OCI-LY7 (cell line): Measurements from ENCODE around the gene CRADD. TPM values are rescaled to one million over a fixed set of nuclear protein-coding genes. Genes with fewer than 3 reads are reported as not detected.

Experiments
- BruUV-seq: library from RNA; stranded (reverse); fragments of 400-500 nt; replicated peaks from 2 replicates; lab custom pipeline; 2021; lab: Mats Ljungman, UMichigan
- CTCF ChIA-PET: fragments of 300-600 bp; sonication (Branson Sonifier 250); formaldehyde crosslinking; loops from one replicate; lab custom pipeline; 2022; ENCODE audit warnings: antibody characterized with exemption; ENCODE audit not compliant: unreplicated experiment; lab: Charles Lee
- POLR2A ChIA-PET: fragments of 300-600 bp; sonication (Branson Sonifier 250); formaldehyde crosslinking; loops from one replicate; lab custom pipeline; 2022; ENCODE audit warnings: antibody characterized with exemption; lab: Charles Lee
- DNase-seq: peaks from one replicate; pipeline ENCODE4 v3.0.0-alpha.2; 2015; ENCODE audit warnings: low spot score
- H2AFZ ChIP-seq: fragments of 200-600 bp; sonication (generic), shearing (Covaris generic); 2 replicates; pipeline ENCODE4 v1.6.1; 2014; ENCODE audit warnings: mild to moderate bottlenecking, antibody characterized with exemption, low read length, moderate library complexity
- H3K27ac ChIP-seq: fragments of 200-600 bp; sonication (generic); 2 replicates; pipeline ENCODE4 v1.5.1; 2014; ENCODE audit warnings: mixed run types, low read depth, mild to moderate bottlenecking, moderate library complexity, low read length, inconsistent platforms; ENCODE audit not compliant: poor library complexity, severe bottlenecking
- H3K36me3 ChIP-seq: fragments of 200-600 bp; sonication (generic); 2 replicates; pipeline ENCODE4 v1.6.1; 2014; ENCODE audit warnings: mild to moderate bottlenecking, antibody characterized with exemption, low read length, moderate library complexity, mixed read lengths; ENCODE audit not compliant: insufficient read depth
- H3K4me1 ChIP-seq: fragments of 200-600 bp; sonication (generic); 2 replicates; pipeline ENCODE4 v1.5.1; 2014; ENCODE audit warnings: mild to moderate bottlenecking, low read length; ENCODE audit not compliant: insufficient read depth, poor library complexity, severe bottlenecking
- H3K4me2 ChIP-seq: fragments of 200-600 bp; sonication (generic); 2 replicates; pipeline ENCODE4 v1.6.1; 2014; ENCODE audit warnings: mild to moderate bottlenecking, low read length
- H3K4me3 ChIP-seq: fragments of 200-600 bp; sonication (generic); 2 replicates; pipeline ENCODE4 v1.5.1; 2014; ENCODE audit warnings: mild to moderate bottlenecking, low read depth, low read length; ENCODE audit not compliant: poor library complexity, severe bottlenecking
- H3K79me2 ChIP-seq: fragments of 200-600 bp; sonication (generic); 2 replicates; pipeline ENCODE4 v1.6.1; 2016; ENCODE audit warnings: low read depth, mild to moderate bottlenecking, low read length, moderate library complexity, mixed read lengths; ENCODE audit not compliant: insufficient read depth
- H3K9me2 ChIP-seq: fragments of 200-600 bp; sonication (generic); 2 replicates; pipeline ENCODE4 v1.6.1; 2016; ENCODE audit warnings: mild to moderate bottlenecking, low read length, mixed read lengths; ENCODE audit not compliant: insufficient read depth
- H3K9me3 ChIP-seq: fragments of 200-600 bp; sonication (generic); 2 replicates; pipeline ENCODE4 v1.6.1; 2014; ENCODE audit warnings: mild to moderate bottlenecking, mixed run types, low read length, mixed read lengths
- H4K20me1 ChIP-seq: fragments of 200-600 bp; sonication (generic); 2 replicates; pipeline ENCODE4 v1.6.1; 2014; ENCODE audit warnings: mild to moderate bottlenecking, antibody characterized with exemption, low read length, moderate library complexity, mixed read lengths; ENCODE audit not compliant: insufficient read depth
- EZH2phosphoT487 ChIP-seq: fragments of 200-600 bp; sonication (generic); IDR thresholded peaks from 2 replicates; pipeline ENCODE4 v1.6.1; 2018; ENCODE audit warnings: low read depth, borderline replicate concordance, mild to moderate bottlenecking, mixed run types, antibody characterized with exemption, low read length, moderate library complexity, mixed read lengths
- intact Hi-C: fragments of 100-400 bp; cut with micrococcal nuclease; formaldehyde crosslinking; loops from one replicate; pipeline ENCODE4 v1.10.0; 2022; ENCODE audit not compliant: unreplicated experiment
- total RNA-seq, 2 experiments: library from RNA; depleted of rRNA in 1 of 2; stranded (reverse); fragments of >200 nt in 1 of 2; shearing (Covaris generic) in 1 of 2; gene quantifications; 2 replicates each; pipeline ENCODE4 v1.2.3, GENCODE V29; 2014 to 2022
- TF ChIP-seq, protein P1 (sequence below): fragments of 200-600 bp; sonication (generic); conservative IDR thresholded peaks from 2 replicates; pipeline ENCODE4 v1.5.1; 2014; ENCODE audit warnings: mild to moderate bottlenecking, antibody characterized with exemption, low read length, moderate library complexity, mixed read lengths

CRADD gene
- total RNA-seq, 2 experiments from 2014 or later: 10.5 to 16.8 TPM

- Histone ChIP-seq H3K4me2 (no peak overlapping the region), H3K4me3 (no peak overlapping the region), H3K9me3 (no peaks in the 10 kb centered on the region), H3K9me2 (no peaks in the 10 kb centered on the region), H3K36me3 (no peaks in the 10 kb centered on the region), H3K79me2 (no peaks in the 10 kb centered on the region), H4K20me1 (no peaks in the 10 kb centered on the region), H3K4me1 (peaks cover 20% of the 10 kb centered on the region), H2AFZ (no peak overlapping the region), H3K27ac (no peak overlapping the region)
- ChIA-PET CTCF (no interaction called here), POLR2A (no interaction called here)
- no peak for TF ChIP-seq EZH2phosphoT487
- TF ChIP-seq, protein P1, sequence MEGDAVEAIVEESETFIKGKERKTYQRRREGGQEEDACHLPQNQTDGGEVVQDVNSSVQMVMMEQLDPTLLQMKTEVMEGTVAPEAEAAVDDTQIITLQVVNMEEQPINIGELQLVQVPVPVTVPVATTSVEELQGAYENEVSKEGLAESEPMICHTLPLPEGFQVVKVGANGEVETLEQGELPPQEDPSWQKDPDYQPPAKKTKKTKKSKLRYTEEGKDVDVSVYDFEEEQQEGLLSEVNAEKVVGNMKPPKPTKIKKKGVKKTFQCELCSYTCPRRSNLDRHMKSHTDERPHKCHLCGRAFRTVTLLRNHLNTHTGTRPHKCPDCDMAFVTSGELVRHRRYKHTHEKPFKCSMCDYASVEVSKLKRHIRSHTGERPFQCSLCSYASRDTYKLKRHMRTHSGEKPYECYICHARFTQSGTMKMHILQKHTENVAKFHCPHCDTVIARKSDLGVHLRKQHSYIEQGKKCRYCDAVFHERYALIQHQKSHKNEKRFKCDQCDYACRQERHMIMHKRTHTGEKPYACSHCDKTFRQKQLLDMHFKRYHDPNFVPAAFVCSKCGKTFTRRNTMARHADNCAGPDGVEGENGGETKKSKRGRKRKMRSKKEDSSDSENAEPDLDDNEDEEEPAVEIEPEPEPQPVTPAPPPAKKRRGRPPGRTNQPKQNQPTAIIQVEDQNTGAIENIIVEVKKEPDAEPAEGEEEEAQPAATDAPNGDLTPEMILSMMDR: no peak
- BruUV-seq: no TSS peak
- DNase-seq: no peak
- intact Hi-C loops: loop anchor here (10.0 kb wide), 1 partner anchor 415 kb away; no protein-coding TSS in a partner anchor
Measured at GRCh38 chr12:93849946-93850345, 172.8 kb downstream of the CRADD start.

GRCh38 chr12:93850481-93851256 is 173.5 kb downstream of the CRADD start:
- Histone ChIP-seq H2AFZ (no peak overlapping the region), H3K4me3 (no peak overlapping the region), H3K9me3 (no peaks in the 10 kb centered on the region), H3K4me2 (no peak overlapping the region), H4K20me1 (no peaks in the 10 kb centered on the region), H3K27ac (no peak overlapping the region), H3K4me1 (peaks cover 20% of the 10 kb centered on the region), H3K36me3 (no peaks in the 10 kb centered on the region), H3K79me2 (no peaks in the 10 kb centered on the region), H3K9me2 (no peaks in the 10 kb centered on the region)
- CTCF ChIA-PET: no interaction called here
- TF ChIP-seq, protein P1: no peak
- TF ChIP-seq EZH2phosphoT487: no peak
- POLR2A ChIA-PET: interaction anchor here (0.6 to 1.0 kb wide), 3 partner anchors 8 to 817 kb away, joined by 3 to 4 read pairs (median 4); no protein-coding TSS in a partner anchor
- intact Hi-C loops: loop anchor here (10.0 kb wide), 1 partner anchor 414 kb away; no protein-coding TSS in a partner anchor
- no TSS peak for BruUV-seq
- DNase-seq: no peak

- no peak overlapping the region for H3K27ac ChIP-seq
- H3K79me2 ChIP-seq: no peaks in the 10 kb centered on the region
- intact Hi-C loops: loop anchor here (10.0 kb wide), 1 partner anchor 414 kb away; no protein-coding TSS in a partner anchor
- ChIA-PET POLR2A (interaction anchor here (0.6 to 1.0 kb wide), 3 partner anchors 9 to 817 kb away, joined by 3 to 4 read pairs (median 4); no protein-coding TSS in a partner anchor), CTCF (no interaction called here)
- no peak for TF ChIP-seq EZH2phosphoT487
- TF ChIP-seq, protein P1: no peak
- no peak for DNase-seq
- H3K4me3 ChIP-seq: no peak overlapping the region
- no peak overlapping the region for H2AFZ ChIP-seq
- BruUV-seq: no TSS peak
- no peaks in the 10 kb centered on the region for H3K36me3 ChIP-seq
- H3K9me3 ChIP-seq: no peaks in the 10 kb centered on the region
- H3K4me2 ChIP-seq: no peak overlapping the region
- H4K20me1 ChIP-seq: no peaks in the 10 kb centered on the region
- peaks cover 20% of the 10 kb centered on the region for H3K4me1 ChIP-seq
- H3K9me2 ChIP-seq: no peaks in the 10 kb centered on the region
Measured at GRCh38 chr12:93851257-93851671, 174.1 kb downstream of the CRADD start.
